Trophoblast cell (in vitro differentiated cells and primary cell): ENCODE results near the gene C1QA.

ENCODE experiments used
- DNase-seq, 2 donors: peaks; one replicate each; pipeline ENCODE4 v3.0.0-alpha.2; 2016
- H2AFZ ChIP-seq: 2 replicates; pipeline ENCODE4 v1.6.1; 2013; ENCODE audit warnings: low read length, moderate library complexity, mild to moderate bottlenecking; ENCODE audit not compliant: insufficient read depth, poor library complexity
- H2AK5ac ChIP-seq: 2 replicates; pipeline ENCODE4 v1.6.1; 2013; ENCODE audit warnings: mild to moderate bottlenecking, low read length
- H2BK120ac ChIP-seq: 2 replicates; pipeline ENCODE4 v1.6.1; 2013; ENCODE audit warnings: low read length, mild to moderate bottlenecking, moderate library complexity; ENCODE audit not compliant: insufficient read depth, poor library complexity
- H2BK12ac ChIP-seq: 2 replicates; pipeline ENCODE4 v1.6.1; 2013; ENCODE audit warnings: mild to moderate bottlenecking, low read length, moderate library complexity
- H2BK5ac ChIP-seq: 2 replicates; pipeline ENCODE4 v1.6.1; 2013; ENCODE audit warnings: low read length, low read depth, moderate library complexity, mild to moderate bottlenecking; ENCODE audit not compliant: poor library complexity
- H3K14ac ChIP-seq: 2 replicates; pipeline ENCODE4 v1.6.1; 2013; ENCODE audit warnings: mild to moderate bottlenecking, low read length
- H3K18ac ChIP-seq: 2 replicates; pipeline ENCODE4 v1.6.1; 2013; ENCODE audit warnings: mild to moderate bottlenecking, low read length
- H3K23ac ChIP-seq: 2 replicates; pipeline ENCODE4 v1.6.1; 2013; ENCODE audit warnings: low read length
- H3K27ac ChIP-seq: 2 replicates; pipeline ENCODE4 v1.5.1; 2013; ENCODE audit warnings: low read depth, mild to moderate bottlenecking, inconsistent platforms, low read length, moderate library complexity
- H3K27me3 ChIP-seq: 2 replicates; pipeline ENCODE4 v1.6.1; 2013; ENCODE audit warnings: inconsistent platforms, mild to moderate bottlenecking, low read length, moderate library complexity; ENCODE audit not compliant: insufficient read depth
- H3K36me3 ChIP-seq, 2 experiments: 1 replicate in 1 of 2; 2 replicates in 1 of 2; pipeline ENCODE4 v1.6.1; 2013; ENCODE audit warnings: low read length in 2 of 2, mild to moderate bottlenecking in 2 of 2, moderate library complexity in 1 of 2; ENCODE audit not compliant: insufficient read depth in 2 of 2, control insufficient read depth in 1 of 2
- H3K4ac ChIP-seq: 2 replicates; pipeline ENCODE4 v1.6.1; 2013; ENCODE audit warnings: low read depth, mild to moderate bottlenecking, low read length, moderate library complexity
- H3K4me1 ChIP-seq, 2 experiments: 1 replicate in 1 of 2; 2 replicates in 1 of 2; pipeline ENCODE4 v1.6.1; 2013; ENCODE audit warnings: low read length in 2 of 2, mild to moderate bottlenecking in 2 of 2, moderate library complexity in 1 of 2; ENCODE audit not compliant: insufficient read depth in 2 of 2, control insufficient read depth in 1 of 2
- H3K4me2 ChIP-seq: 2 replicates; pipeline ENCODE4 v1.6.1; 2013; ENCODE audit warnings: inconsistent platforms, mild to moderate bottlenecking, low read length, moderate library complexity
- H3K4me3 ChIP-seq: 2 replicates; pipeline ENCODE4 v1.5.1; 2013; ENCODE audit warnings: mild to moderate bottlenecking, low read depth, low read length, inconsistent platforms
- H3K79me1 ChIP-seq: one replicate; pipeline ENCODE4 v1.6.1; 2013; ENCODE audit warnings: low read length
- H3K79me2 ChIP-seq: 2 replicates; pipeline ENCODE4 v1.6.1; 2013; ENCODE audit warnings: low read length, mild to moderate bottlenecking; ENCODE audit not compliant: control insufficient read depth, insufficient read depth, poor library complexity
- H3K9ac ChIP-seq: 2 replicates; pipeline ENCODE4 v1.6.1; 2013; ENCODE audit warnings: mild to moderate bottlenecking, low read length
- H3K9me3 ChIP-seq: 2 replicates; pipeline ENCODE4 v1.6.1; 2013; ENCODE audit warnings: low read depth, mild to moderate bottlenecking, control low read depth, inconsistent platforms, low read length; ENCODE audit not compliant: insufficient read depth
- H4K12ac ChIP-seq: 2 replicates; pipeline ENCODE4 v1.6.1; 2013; ENCODE audit warnings: low read depth, mild to moderate bottlenecking, low read length, moderate library complexity
- H4K8ac ChIP-seq: 2 replicates; pipeline ENCODE4 v1.6.1; 2013; ENCODE audit warnings: low read depth, mild to moderate bottlenecking, low read length, moderate library complexity
- H4K91ac ChIP-seq: one replicate; pipeline ENCODE4 v1.6.1; 2013; ENCODE audit warnings: low read depth, mild to moderate bottlenecking, low read length, moderate library complexity
- WGBS: extraction: QIAGEN DNeasy Blood & Tissue Kit; methylation state at CpG from one replicate; pipeline ENCODE4 v1.1.7; 2013; ENCODE audit warnings: missing lambda C conversion rate; ENCODE audit not compliant: insufficient read length, insufficient coverage; ENCODE audit errors: extremely low coverage; 5-methylcytosine and 5-hydroxymethylcytosine counted together

Gene C1QA

DNA sequence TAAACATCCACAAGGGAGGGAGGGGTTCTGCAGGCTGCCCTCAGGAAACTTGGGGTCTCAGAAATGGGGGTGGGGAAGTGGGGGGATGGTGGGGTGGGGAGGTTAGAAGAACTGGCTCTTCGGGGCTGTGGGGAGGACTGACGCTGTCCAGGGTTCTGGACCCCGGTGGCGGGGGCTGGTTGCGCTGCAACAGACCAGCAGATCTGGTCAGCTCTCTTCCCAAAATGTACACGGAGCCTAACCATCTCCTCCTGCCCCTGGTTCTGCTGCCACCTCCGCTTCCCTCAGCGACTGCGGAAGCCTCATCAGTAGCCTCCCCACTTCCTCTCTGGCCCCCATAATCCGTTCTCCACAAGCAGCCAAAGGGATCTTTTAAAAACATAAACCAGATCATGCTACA lies 29.3 kb upstream of the C1QA start:
- H3K36me3 ChIP-seq = no peaks in the 10 kb centered on the region
- no peaks in the 10 kb centered on the region for H3K27me3 ChIP-seq
- H4K12ac ChIP-seq = no peak overlapping the region
- H3K9ac ChIP-seq = no peak overlapping the region
- no peak overlapping the region for H3K27ac ChIP-seq
- H2BK12ac ChIP-seq = no peak overlapping the region
- no peak overlapping the region for H2AK5ac ChIP-seq
- no peak overlapping the region for H4K91ac ChIP-seq
- no peak overlapping the region for H3K14ac ChIP-seq
- H3K9me3 ChIP-seq = no peaks in the 10 kb centered on the region
- H3K4me1 ChIP-seq = no peaks in the 10 kb centered on the region
- H3K79me2 ChIP-seq = no peaks in the 10 kb centered on the region
- no CpG with 5 or more reads among the region's 10 CpGs for WGBS
- H3K4me2 ChIP-seq = no peak overlapping the region
- DNase-seq = peak in 1 of 2 donors; percentile 6
- no peak overlapping the region for H3K4me3 ChIP-seq
- no peak overlapping the region for H2AFZ ChIP-seq
- H3K18ac ChIP-seq = no peak overlapping the region
- no peaks in the 10 kb centered on the region for H3K79me1 ChIP-seq
- no peak overlapping the region for H4K8ac ChIP-seq
- no peak overlapping the region for H3K4ac ChIP-seq
- H2BK5ac ChIP-seq = no peak overlapping the region
- no peak overlapping the region for H3K23ac ChIP-seq
- H2BK120ac ChIP-seq = no peak overlapping the region

DNA sequence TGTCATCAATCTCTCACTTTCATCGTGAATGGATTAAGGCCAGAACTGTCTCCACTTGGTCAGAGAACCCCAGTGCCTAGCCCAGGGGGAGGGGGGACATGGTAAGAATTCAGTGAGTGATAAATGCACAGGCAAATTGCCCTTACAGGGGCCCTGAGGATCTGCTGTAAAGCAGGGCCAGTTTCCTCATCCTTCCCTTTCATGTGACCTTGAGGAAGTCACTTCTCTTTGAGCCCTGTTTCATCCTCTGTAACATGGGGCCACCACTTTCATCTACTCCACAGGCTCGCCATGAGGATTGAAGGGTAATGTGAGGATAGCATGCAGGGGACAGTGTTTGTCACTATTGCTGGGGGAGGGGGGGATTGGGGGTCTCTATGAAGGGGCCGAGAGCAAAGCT lies 28.1 kb upstream of the C1QA start:
- H2BK12ac ChIP-seq = no peak overlapping the region
- no peak overlapping the region for H2BK120ac ChIP-seq
- H2AFZ ChIP-seq = no peak overlapping the region
- H3K23ac ChIP-seq = no peak overlapping the region
- DNase-seq = no peak
- no peaks in the 10 kb centered on the region for H3K79me2 ChIP-seq
- no peaks in the 10 kb centered on the region for H3K27me3 ChIP-seq
- no peak overlapping the region for H4K12ac ChIP-seq
- H2BK5ac ChIP-seq = no peak overlapping the region
- no peak overlapping the region for H3K18ac ChIP-seq
- H3K14ac ChIP-seq = no peak overlapping the region
- no peak overlapping the region for H3K4me2 ChIP-seq
- H4K8ac ChIP-seq = no peak overlapping the region
- H2AK5ac ChIP-seq = no peak overlapping the region
- no peak overlapping the region for H3K9ac ChIP-seq
- H3K4me1 ChIP-seq = no peaks in the 10 kb centered on the region
- no peak overlapping the region for H3K4me3 ChIP-seq
- H3K79me1 ChIP-seq = no peaks in the 10 kb centered on the region
- WGBS = no CpG with 5 or more reads among the region's 3 CpGs
- H3K36me3 ChIP-seq = no peaks in the 10 kb centered on the region
- H4K91ac ChIP-seq = no peak overlapping the region
- H3K27ac ChIP-seq = no peak overlapping the region
- H3K4ac ChIP-seq = no peak overlapping the region
- no peaks in the 10 kb centered on the region for H3K9me3 ChIP-seq

GRCh38 chr1:22609291-22609690 lies 27.1 kb upstream of the C1QA start:
- H3K79me2 ChIP-seq = no peaks in the 10 kb centered on the region
- no CpG with 5 or more reads among the region's 6 CpGs for WGBS
- no peak overlapping the region for H2BK120ac ChIP-seq

GRCh38 chr1:22611530-22611947 lies 24.9 kb upstream of the C1QA start:
- Histone ChIP-seq H3K79me2 (no peaks in the 10 kb centered on the region), H3K36me3 (no peaks in the 10 kb centered on the region), H2BK120ac (no peak overlapping the region), H2BK5ac (no peak overlapping the region), H3K9me3 (no peaks in the 10 kb centered on the region), H4K91ac (no peak overlapping the region), H3K4me2 (no peak overlapping the region), H3K18ac (no peak overlapping the region), H2AFZ (no peak overlapping the region), H3K27me3 (no peaks in the 10 kb centered on the region), H3K4me1 (no peaks in the 10 kb centered on the region), H3K27ac (no peak overlapping the region), H3K4me3 (no peak overlapping the region), H4K8ac (no peak overlapping the region), H3K9ac (no peak overlapping the region), H3K23ac (no peak overlapping the region), H4K12ac (no peak overlapping the region), H2AK5ac (no peak overlapping the region), H3K79me1 (no peaks in the 10 kb centered on the region), H2BK12ac (no peak overlapping the region), H3K4ac (no peak overlapping the region), H3K14ac (no peak overlapping the region)
- peak; percentile 22 to 72 for DNase-seq
- no CpG with 5 or more reads among the region's 7 CpGs for WGBS

More at GRCh38 chr1:22609291-22609690, 27.1 kb upstream of the C1QA start:
- H3K4me3 ChIP-seq = no peak overlapping the region
- no peaks in the 10 kb centered on the region for H3K4me1 ChIP-seq
- H2BK5ac ChIP-seq = no peak overlapping the region
- no peak overlapping the region for H3K4me2 ChIP-seq
- no peak overlapping the region for H3K4ac ChIP-seq
- no peak overlapping the region for H2BK12ac ChIP-seq
- H4K91ac ChIP-seq = no peak overlapping the region
- H4K8ac ChIP-seq = no peak overlapping the region
- H2AK5ac ChIP-seq = no peak overlapping the region
- H3K9ac ChIP-seq = no peak overlapping the region
- H2AFZ ChIP-seq = no peak overlapping the region
- H3K79me1 ChIP-seq = no peaks in the 10 kb centered on the region
- H3K18ac ChIP-seq = no peak overlapping the region
- no peaks in the 10 kb centered on the region for H3K9me3 ChIP-seq
- no peak for DNase-seq
- H3K27ac ChIP-seq = no peak overlapping the region
- no peak overlapping the region for H3K23ac ChIP-seq
- H4K12ac ChIP-seq = no peak overlapping the region
- no peaks in the 10 kb centered on the region for H3K27me3 ChIP-seq
- H3K14ac ChIP-seq = no peak overlapping the region
- no peaks in the 10 kb centered on the region for H3K36me3 ChIP-seq
